ENCODE results near the gene NDUFAF3.

Gene NDUFAF3

GRCh38 chr3:49001155-49001554 is 20.8 kb upstream of the NDUFAF3 start:
- DNase-seq (ENCODE audit: low read depth) = no peak
- no peak for TF ChIP-seq CTCF (IDR thresholded peaks at IDR 0.05; ENCODE audit: low read depth, low read length, missing control alignments)
- in situ Hi-C loops (cut with HindIII; ENCODE audit: low sequenced_read_pairs) = loop anchor here (5.0 kb wide), 1 partner anchor 49 kb away; no protein-coding TSS in a partner anchor
- no peak overlapping the region for H3K4me3 ChIP-seq (ENCODE audit: low read depth, low read length)

- in situ Hi-C loops (cut with HindIII; ENCODE audit: low sequenced_read_pairs) = loop anchor here (5.0 kb wide), 1 partner anchor 52 kb away; no protein-coding TSS in a partner anchor
- no peak for DNase-seq (ENCODE audit: low read depth)
- no peak for TF ChIP-seq CTCF (IDR thresholded peaks at IDR 0.05; ENCODE audit: low read depth, low read length, missing control alignments)
- no peak overlapping the region for H3K4me3 ChIP-seq (ENCODE audit: low read depth, low read length)
Measured at GRCh38 chr3:49004352-49005302, 17.3 kb upstream of the NDUFAF3 start.

- no peak for DNase-seq (ENCODE audit: low read depth)
- H3K4me3 ChIP-seq (ENCODE audit: low read depth, low read length) = no peak overlapping the region
- TF ChIP-seq CTCF (IDR thresholded peaks at IDR 0.05; ENCODE audit: low read depth, low read length, missing control alignments) = no peak
- in situ Hi-C loops (cut with HindIII; ENCODE audit: low sequenced_read_pairs) = no loop called here
Measured at GRCh38 chr3:49005303-49005680, 16.6 kb upstream of the NDUFAF3 start.

GRCh38 chr3:49005998-49006397 is 15.9 kb upstream of the NDUFAF3 start:
- peak overlapping the region; percentile 84 for H3K4me3 ChIP-seq (ENCODE audit: low read depth, low read length)
- DNase-seq (ENCODE audit: low read depth) = no peak
- in situ Hi-C loops (cut with HindIII; ENCODE audit: low sequenced_read_pairs) = no loop called here
- TF ChIP-seq CTCF (IDR thresholded peaks at IDR 0.05; ENCODE audit: low read depth, low read length, missing control alignments) = no peak

- no peak for DNase-seq (ENCODE audit: low read depth)
- H3K4me3 ChIP-seq (ENCODE audit: low read depth, low read length) = peak overlapping the region; percentile 84
- in situ Hi-C loops (cut with HindIII; ENCODE audit: low sequenced_read_pairs) = no loop called here
- TF ChIP-seq CTCF (IDR thresholded peaks at IDR 0.05; ENCODE audit: low read depth, low read length, missing control alignments) = no peak
Measured at GRCh38 chr3:49006408-49007067, 15.4 kb upstream of the NDUFAF3 start.

- DNase-seq (ENCODE audit: low read depth) = peak; percentile 93
- H3K4me3 ChIP-seq (ENCODE audit: low read depth, low read length) = peak within 1 kb of the TSS; percentile 84
- peak; percentile 37 for TF ChIP-seq CTCF (IDR thresholded peaks at IDR 0.05; ENCODE audit: low read depth, low read length, missing control alignments)
- in situ Hi-C loops (cut with HindIII; ENCODE audit: low sequenced_read_pairs) = no loop called here
Measured at GRCh38 chr3:49007068-49007770, 14.7 kb upstream of the NDUFAF3 start, which contains the start of gene WDR6. TSS of gene WDR6 (plus strand) at chr3:49007391. CDS start at chr3:49007432, 41 bp downstream.

Measured in astrocyte of the cerebellum (primary cell).